T-helper 2 cell (primary cell): ENCODE measurements around the gene CALU.

Experiments used
- DNase-seq, 5 experiments: peaks; one replicate each; pipeline versions ENCODE4 v3.0.0 to v3.0.0-alpha.2; 2012 to 2022

The CALU gene

GRCh38 chr7:128752251-128752650 lies 13.1 kb downstream of the CALU start:
- no peak for DNase-seq

DNA sequence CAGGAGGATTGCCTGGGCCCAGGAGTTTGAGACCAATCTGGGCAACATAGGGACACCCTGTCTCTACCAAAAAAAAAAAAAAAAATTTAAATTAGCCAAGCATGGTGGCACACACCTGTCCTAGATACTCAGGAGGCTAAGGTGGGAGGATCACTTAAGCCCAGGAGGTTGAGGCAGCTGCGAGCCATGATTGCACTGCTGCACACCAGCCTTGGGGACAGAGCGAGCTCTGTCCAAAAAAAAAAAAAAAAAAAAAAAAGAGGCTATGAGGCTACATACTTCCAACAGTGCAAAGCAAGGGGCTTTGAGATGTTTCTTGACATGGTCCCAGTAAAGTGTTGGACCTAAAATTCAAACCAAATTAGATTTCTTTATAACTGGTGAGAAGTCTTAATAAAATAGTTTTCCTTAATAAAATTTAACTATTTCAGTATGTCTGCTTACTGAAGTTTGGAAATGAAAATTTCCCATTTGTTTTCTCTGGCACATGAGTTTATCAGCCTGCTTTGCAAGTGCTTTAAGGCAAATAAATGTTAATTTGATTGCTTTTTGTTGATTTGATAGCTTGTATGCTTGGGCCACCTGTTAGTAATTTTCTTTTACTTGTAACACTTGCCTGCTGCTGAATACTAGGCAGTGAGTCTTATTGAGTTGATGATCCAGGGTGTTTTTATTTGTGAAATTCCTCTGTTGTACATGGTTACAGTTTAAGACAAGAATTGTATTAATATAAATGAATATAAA lies 16.1 kb downstream of the CALU start:
- no peak for DNase-seq

GRCh38 chr7:128755819-128756476 lies 16.8 kb downstream of the CALU start:
- DNase-seq: no peak

- no peak for DNase-seq
These were observed 18.0 kb downstream of the CALU start for GRCh38 chr7:128757203-128757602.

DNA sequence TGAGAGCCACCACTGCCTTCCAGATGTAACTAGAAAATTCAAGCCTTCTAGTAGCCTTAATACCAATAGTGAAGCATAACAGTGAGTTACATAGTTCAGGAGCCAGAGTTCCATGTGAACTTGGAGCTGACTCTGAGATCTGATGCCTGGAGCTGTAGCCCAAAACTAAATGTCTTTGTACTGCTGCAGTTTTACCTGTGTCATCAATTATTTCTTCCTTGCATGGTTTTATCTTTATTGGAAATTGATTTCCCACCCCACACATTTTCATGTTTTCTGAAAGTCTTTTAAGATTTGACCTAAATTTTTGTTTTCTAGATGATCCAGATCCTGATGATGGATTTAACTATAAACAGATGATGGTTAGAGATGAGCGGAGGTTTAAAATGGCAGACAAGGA lies 19.4 kb downstream of the CALU start:
- DNase-seq: no peak

DNA sequence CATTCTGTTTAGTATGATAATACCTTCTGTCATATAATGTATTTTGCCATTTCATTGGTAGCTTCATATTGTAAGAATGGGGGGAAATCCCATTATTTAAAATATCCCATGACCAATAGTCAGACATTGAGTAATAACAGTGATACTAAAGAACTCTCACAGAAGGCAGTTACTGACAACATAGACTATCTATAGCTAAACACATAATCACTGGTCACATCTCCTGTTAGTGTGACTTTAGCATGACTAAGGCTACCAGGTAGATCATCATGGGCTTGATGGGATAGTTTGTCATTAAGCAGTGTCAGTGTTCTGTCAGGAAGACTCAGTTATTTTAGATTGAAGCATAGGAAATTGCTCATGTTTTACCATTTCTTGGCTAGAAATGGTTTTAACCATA lies 20.1 kb downstream of the CALU start:
- no peak for DNase-seq

DNA sequence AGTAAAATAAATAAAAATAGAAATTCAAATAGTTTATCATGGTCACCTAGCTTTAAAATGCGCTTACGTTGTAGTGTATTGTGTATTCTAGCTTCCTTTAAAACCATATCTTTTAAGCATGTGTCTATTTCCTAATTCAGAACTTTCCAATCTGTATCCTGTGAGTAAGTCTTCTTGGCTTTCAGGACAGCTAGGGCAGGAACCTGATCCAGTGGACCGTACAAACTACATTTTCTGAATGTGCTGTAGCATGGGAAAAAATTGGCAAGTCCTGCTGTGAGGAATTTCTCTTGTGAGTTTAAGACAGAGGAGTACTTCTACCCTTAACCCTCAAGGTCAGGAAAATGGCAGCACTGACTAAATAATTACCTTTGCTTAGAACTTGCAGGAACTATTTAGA lies 24.4 kb downstream of the CALU start:
- DNase-seq: no peak

- no peak for DNase-seq
These were observed 28.4 kb downstream of the CALU start for GRCh38 chr7:128767475-128768110.

DNA sequence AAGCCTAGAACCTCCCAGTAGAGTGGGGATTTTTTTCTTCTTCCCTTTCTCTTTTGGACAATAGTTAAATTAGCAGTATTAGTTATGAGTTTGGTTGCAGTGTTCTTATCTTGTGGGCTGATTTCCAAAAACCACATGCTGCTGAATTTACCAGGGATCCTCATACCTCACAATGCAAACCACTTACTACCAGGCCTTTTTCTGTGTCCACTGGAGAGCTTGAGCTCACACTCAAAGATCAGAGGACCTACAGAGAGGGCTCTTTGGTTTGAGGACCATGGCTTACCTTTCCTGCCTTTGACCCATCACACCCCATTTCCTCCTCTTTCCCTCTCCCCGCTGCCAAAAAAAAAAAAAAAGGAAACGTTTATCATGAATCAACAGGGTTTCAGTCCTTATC lies 31.1 kb downstream of the CALU start:
- no peak for DNase-seq

DNA sequence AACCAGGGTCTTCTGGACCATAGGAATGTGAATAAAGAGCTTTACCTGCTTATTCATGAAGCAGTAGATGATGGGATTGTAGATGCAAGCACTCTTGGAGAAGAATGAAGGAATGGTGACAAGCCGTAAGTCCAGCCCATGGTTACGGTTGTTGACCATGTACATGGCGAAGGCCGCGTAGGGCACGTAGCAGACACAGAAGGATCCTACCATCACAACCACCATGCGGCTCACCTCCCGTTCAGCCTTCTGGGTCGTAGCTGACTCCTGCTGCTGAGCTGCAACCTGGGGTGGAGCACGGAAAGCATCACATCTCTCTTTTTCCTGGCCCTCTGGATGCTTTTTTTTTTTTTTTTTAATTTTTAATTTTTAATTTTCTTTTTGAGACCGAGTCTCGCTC lies 34.4 kb downstream of the CALU start:
- DNase-seq: no peak

- no peak for DNase-seq
These were observed 35.0 kb downstream of the CALU start for GRCh38 chr7:128774029-128774689.

DNA sequence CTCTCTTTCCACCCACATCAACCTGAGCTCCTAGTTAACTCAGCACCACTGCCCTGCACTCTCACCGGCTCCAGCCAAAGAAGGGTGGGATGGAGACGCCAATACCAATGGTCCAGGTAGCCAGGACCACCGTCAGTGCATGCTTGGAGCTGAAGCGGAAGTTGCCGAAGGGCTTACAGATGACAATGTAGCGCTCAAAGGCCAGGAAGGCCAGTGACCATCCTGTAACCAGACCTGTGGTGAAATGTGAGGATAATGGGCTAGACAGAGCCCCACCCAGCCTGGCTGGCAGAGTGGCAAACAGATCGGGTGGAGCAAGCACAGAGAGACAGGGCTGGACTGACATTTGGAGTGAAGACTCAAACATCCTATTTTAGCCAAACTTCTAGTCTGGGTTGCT lies 35.8 kb downstream of the CALU start:
- no peak for DNase-seq

DNA sequence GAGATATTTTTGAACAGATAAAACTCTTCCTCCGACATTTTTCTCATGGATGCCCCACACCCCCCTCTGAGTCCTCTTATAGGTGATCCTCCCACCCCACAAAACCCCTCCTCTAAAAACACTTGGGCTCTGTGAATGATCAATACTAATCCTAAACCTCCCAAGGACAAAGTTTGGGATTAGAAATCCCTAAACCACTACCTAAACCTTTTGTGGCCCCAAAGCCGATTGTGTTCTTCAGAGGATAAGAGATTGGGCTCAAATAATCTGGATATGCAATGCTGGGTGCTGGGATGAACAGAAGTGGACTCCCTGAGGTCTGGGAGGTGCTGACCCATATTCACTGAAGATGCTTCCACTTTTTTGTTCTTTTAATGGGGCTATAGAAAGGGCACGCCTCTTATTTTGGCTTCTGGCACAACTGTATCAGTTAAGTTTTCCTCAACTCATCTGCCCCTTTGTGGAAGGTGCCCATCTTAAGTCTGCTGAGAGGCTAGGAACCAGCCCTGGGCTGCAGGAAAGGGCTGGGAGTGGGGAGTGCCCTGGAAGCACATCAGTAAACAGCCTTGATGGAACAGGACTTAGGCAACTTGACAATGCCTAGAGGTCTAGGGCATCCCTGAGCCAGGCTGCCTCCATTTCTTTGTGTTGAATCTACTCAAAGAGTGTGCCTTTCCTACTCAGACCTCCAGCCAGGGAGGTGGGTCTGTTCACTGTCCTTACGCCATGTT lies 36.8 kb downstream of the CALU start, which contains the start of gene OPN1SW:
Gene OPN1SW, minus strand, starts transcription at position 51 of the 731 bp plus-strand sequence. Its CDS starts 13 bp downstream, at position 38.
- no peak for DNase-seq

DNA sequence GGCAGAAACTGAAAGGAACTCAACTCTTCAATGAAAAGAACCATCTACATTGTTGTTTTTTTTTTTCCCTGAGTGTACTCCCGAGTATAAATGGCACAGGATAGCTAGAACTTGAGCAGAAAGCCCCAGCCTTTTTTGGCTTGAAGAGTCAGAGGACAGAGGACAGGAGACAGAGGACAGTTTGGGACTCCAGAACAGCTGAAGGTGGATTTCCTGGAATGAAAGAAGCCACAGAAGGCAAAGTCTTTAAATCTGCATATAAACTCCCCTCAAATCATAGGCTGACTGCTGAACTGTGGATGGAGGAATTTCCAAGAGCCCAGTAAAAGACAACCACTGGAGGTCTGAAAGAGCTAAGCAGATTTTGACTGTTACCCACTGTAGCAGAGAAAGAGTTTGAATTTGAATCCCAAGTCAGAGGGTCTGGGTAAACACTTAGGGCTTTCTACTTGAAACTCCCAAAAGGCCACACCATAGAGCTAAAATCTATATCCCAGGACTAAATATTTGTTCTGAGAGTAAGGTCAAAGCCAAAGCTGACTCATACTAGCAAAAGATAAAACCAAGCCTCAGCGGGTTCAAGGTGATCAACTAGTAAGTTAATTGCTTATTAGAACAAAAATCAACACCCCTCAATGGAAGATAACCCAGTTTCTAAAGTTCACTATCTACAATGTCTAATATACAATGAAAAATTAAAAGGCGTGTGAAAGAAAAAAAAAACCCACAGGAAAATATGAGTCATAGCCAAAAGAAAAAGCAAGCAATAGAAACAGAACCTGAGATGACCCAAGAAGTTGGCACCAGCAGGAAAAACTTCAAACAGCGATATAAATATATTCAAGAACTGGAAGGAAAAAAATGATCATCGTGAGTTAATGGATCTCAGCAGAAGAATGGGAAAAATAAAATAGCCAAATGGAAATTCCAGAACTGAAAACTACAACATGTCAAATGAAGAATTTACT lies 38.3 kb downstream of the CALU start:
- no peak for DNase-seq

DNA sequence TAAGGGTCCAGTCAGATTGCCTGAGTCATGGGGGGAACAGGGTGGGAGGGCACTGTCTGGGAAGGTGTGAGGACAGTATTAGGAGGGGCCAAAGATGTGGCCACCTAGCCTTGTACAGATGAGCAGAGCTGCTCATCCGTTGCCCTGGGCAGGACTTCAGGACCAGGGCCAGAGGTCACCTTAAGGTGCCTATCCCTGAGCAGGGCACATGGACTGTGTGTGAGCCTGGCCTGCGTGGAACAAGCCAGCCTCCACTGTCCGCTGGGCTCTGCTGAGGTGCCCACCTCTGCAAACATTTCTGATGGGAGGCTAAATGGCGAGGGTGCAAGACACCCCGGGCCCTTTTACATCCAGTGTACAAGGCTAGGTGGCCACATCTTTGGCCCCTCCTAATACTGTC lies 39.8 kb downstream of the CALU start:
- DNase-seq: no peak

GRCh38 chr7:128781126-128781525 lies 42.0 kb downstream of the CALU start:
- DNase-seq: no peak

DNA sequence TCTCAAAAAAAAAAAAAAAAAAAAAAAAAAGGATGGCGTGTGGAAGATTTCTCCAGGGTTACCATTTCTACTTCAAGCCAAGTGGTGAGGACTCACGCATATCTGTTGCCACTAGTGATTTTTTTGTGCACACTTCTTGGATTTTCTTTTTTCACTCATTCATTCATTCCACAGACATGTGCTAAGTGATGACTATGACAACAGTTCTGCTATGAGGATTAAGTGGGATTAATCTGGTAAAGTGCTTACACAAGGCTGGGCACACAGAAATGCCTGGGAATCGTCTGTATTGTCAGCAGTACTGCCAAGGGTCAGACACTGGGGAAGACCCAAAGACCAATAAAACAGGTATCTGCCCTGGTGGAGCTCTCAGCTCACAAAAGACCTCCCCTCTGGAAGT lies 42.7 kb downstream of the CALU start:
- no peak for DNase-seq

DNA sequence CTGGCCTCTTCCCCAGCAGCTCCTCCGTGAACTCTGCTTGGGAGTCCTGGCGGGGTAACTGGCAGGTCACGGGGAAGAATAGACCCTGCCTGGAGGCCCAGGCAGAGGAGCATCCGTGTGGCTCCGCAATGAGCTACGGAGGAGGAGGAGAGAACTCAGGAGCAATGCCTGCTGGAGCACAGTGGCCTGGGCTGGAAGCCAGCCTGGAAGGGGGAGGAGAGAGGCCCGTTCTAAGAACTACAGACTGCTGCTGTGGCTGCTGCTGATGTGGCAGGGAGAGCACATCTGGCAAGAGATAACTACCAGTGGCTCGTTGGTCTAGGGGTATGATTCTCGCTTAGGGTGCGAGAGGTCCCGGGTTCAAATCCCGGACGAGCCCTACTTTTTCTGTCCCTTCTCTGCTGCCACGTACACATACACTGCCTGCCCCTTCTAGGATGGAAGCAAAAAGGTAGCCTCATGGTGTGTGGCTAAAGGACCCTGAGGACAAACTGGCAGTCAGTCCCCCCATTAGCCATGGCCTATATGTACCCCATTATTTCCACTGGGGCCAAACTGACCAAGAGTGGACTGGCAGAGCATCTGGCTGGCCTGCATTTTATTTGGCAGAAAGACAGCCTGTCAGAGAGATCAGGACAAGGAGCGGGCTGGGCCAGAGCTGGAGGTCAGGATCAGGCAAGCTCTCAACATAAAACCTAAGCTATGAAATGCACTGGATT lies 44.1 kb downstream of the CALU start:
- DNase-seq: no peak

DNA sequence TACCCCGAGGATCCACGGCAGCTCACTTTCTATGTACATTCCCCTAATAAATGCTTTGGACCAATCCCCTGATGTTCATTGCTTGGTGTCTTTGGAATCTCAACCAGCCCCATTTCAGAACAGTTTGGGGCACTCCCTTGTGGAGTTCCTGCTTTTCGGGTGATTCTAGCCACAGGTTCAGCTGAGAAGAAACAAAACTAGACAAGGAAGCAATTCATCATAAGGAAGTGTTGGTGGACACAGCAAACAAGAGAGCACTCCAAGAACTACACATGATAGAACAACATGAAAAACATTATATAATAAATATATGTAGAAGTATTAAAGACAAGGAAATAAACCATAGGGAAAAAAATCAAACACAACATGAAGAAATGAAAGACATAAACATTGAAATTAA lies 46.6 kb downstream of the CALU start:
- DNase-seq: no peak

GRCh38 chr7:128788446-128789412 lies 49.6 kb downstream of the CALU start:
- no peak for DNase-seq
